ENCODE measurements around the gene ZNF804A.

ZNF804A gene

GRCh38 chr2:184598316-184599053 is at the start of gene ZNF804A:
Gene ZNF804A, plus strand, starts transcription at chr2:184598529. Its CDS starts 431 bp downstream, at chr2:184598960.
- no peak for DNase-seq (ENCODE audit: low read depth)

- no peak for DNase-seq (ENCODE audit: low read depth)
Measured at GRCh38 chr2:184549153-184549552, 49.2 kb upstream of the ZNF804A start.

GRCh38 chr2:184551626-184552025 is 46.7 kb upstream of the ZNF804A start:
- no peak for DNase-seq (ENCODE audit: low read depth)

- no peak for DNase-seq (ENCODE audit: low read depth)
Measured at GRCh38 chr2:184554736-184555135, 43.6 kb upstream of the ZNF804A start.

GRCh38 chr2:184555352-184555751 is 43.0 kb upstream of the ZNF804A start:
- no peak for DNase-seq (ENCODE audit: low read depth)

GRCh38 chr2:184556639-184557038 is 41.7 kb upstream of the ZNF804A start:
- DNase-seq (ENCODE audit: low read depth), result no peak

GRCh38 chr2:184558713-184559464 is 39.4 kb upstream of the ZNF804A start:
- DNase-seq (ENCODE audit: low read depth), result no peak

DNA sequence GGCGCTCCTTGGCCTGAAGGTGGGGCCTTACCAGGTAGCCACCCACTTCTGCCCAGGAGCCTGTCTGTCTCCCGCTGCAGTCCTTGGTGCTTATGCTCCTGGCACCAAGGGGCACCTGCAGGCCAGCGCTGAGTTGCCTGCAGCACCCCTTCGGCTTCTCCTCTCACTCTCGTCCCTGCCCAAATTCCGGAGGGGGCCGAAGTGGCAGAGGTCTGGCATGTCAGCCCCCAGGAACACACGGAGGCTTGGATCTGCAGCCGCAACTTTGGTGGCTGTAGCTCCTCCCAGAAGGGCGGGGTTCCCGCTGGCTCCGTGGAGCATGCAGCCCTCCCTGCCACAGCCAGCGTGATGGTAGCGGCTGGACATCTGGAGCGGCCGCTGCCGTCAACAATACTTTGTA is 37.7 kb upstream of the ZNF804A start:
- no peak for DNase-seq (ENCODE audit: low read depth)

DNA sequence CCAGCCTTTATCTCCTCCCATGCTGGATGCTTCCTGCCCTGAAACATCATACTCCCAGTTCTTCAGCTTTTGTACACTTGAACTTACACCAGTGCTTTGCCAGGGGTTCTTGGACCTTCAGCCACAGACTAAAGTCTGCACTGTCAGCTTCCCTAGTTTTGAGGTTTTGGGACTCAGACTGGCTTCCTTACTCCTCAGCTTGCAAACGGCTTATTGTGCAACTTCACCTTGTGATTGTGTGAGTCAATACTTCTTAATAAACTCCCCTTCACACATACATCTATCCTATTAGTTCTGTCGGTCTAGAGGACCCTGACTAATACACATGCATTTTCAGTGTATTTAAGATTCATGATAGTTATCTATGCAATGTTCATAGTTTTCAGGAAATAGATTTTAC is 35.8 kb upstream of the ZNF804A start:
- no peak for DNase-seq (ENCODE audit: low read depth)

- DNase-seq (ENCODE audit: low read depth), result no peak
Measured at GRCh38 chr2:184564092-184564491, 34.2 kb upstream of the ZNF804A start.

DNA sequence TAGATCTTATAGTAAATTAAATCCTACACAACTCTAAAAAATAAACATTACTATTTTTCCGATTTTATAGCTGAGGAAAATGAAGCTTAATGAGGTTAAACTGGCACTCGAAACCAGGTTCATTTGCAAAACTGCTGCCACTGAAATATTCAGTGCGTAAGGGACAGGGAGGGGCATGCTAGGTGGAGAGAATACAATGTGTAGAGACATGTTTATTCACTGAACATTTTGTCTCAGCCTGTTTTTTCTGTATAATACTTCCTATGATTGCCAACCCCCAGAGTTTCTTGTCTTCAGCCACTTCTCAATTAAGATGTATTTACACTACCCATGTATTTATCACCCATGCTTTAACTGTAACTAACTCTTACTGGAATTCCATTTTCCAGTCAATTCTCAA is 31.6 kb upstream of the ZNF804A start:
- no peak for DNase-seq (ENCODE audit: low read depth)

DNA sequence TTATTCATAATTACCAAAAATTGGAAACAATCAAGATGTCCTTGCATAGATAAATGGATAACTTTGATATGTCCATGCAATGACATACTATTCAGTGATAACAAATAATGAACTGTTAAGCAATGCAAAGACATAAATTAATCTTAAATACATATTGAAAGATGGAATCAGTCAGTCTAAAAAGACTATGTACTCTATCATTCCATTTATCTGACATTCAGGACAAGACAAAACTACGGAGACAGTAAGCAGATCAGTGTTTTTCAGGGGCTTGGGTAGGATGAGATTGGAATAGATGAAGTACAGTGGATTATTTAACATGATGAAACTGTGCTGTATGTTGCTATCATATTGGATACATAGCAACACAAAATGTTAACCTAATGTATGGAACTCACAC is 21.3 kb upstream of the ZNF804A start:
- DNase-seq (ENCODE audit: low read depth), result no peak

DNA sequence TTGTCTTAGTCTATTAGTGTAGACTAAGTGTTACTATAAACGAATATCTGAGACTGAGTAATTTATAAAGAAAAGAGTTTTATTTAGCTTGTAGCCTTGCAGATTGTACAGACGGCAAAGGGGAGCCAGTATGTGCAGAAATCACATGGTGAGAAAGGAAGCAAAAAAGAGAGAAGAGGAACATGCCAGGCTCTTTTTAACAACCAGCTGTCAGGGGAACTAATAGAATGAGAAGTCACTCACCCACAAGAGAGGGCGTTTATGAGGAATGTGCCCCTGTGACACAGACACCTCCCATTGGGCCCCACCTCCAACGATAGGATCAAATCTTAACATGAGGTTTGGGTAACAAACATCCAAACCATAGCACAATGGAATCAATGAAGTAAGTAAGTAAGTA is 20.6 kb upstream of the ZNF804A start:
- no peak for DNase-seq (ENCODE audit: low read depth)

DNA sequence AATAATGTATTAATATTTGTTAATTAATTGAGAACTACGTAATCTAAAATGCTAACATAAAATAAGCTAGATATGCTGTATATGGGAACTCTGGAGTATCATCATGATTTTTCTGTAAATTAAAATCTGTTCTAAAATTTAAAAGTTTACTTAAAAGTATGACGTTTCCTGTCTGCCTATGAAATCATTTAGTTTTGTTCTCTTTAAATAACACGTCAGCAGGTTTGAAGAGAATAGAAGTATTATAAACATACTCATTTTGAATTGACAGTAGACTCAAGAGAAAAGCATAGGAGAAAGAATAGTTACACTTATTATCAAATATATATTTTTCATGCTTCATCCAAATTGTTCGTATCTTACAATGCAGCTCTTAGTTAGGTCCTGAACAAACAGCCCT is 19.1 kb upstream of the ZNF804A start:
- no peak for DNase-seq (ENCODE audit: low read depth)

- DNase-seq (ENCODE audit: low read depth), result no peak
Measured at GRCh38 chr2:184581391-184581790, 16.9 kb upstream of the ZNF804A start.

DNA sequence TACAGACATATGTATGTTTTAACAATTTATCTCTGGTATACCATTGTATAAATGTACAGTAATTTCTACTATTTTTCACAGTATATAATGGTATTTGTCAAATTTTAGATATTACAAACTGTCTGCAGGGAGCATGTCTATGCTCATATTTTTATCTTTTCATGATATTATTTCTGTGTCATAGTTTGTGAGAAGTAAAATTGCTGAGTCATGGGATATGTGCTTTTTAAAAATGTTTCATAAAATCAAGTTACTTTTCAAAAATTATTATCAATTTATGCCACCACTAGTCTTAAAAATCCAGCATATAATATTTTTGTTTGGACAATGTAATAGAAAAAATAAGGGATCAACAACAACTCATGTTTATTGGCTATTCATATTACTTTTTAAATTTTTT is 9.1 kb upstream of the ZNF804A start:
- no peak for DNase-seq (ENCODE audit: low read depth)

DNA sequence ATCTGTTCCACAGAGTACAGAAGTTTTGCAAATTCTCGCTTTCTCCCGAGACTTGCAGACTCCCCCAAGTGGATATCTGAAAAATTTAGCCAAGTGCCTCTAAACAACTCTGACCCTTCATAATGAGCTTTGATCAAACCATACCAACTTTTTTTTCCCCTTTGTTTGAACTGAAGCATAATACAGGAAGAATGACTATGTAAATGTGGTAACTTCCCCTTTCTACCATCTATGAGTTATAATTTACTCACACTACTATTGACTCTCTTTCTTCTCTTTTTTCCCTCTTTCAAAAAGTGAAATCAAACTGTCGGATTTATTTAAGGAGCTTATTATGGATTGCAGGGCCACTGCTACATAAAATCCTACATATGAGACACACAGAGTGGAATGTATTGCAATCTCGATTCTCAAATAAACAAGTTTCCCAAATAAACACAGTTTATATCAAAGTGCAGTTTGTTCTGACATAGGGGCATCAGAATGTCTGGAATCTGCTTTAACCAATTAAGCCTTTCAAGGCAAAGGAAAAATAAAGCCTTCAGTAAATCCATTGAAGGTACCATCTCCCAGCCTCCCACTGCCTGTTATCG is 1.4 kb upstream of the ZNF804A start:
- DNase-seq (ENCODE audit: low read depth), result no peak

DNA sequence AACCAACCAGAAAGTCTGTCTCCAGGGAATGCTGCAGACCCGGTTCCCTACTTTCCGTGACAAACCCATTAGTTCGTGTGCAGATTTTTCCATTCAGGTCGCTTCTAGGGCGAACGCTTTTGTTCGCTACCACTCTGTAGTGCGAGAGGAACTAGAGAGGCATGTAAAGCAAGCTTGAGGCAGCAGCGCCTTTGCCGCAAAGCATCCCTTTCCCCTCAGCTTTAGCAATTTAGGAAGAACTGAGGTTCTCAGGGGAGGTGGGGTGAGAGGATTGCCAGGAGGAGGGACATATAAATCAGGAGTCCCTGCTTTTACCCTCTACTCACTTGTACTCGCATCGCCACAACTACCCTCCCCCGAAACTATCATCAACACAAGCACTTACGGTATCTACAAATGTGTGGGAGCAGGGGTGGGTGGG is 748 bp upstream of the ZNF804A start:
- DNase-seq (ENCODE audit: low read depth), result no peak

DNA sequence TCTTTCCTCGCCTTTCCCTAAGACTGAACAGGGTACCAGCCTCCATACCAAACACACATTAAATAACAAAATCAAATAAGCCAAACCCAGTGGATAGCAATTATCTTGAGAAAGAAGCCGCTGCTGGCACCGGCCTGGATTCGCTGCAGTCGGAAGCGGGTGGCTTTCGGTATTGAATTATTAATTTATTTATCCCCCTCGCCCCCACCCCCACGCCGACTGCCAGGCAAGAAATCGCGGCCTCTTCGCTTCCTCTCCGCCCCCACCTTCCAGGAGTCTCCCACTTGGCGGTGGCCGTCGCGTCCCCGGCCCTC is 370 bp upstream of the ZNF804A start:
- DNase-seq (ENCODE audit: low read depth), result no peak

DNA sequence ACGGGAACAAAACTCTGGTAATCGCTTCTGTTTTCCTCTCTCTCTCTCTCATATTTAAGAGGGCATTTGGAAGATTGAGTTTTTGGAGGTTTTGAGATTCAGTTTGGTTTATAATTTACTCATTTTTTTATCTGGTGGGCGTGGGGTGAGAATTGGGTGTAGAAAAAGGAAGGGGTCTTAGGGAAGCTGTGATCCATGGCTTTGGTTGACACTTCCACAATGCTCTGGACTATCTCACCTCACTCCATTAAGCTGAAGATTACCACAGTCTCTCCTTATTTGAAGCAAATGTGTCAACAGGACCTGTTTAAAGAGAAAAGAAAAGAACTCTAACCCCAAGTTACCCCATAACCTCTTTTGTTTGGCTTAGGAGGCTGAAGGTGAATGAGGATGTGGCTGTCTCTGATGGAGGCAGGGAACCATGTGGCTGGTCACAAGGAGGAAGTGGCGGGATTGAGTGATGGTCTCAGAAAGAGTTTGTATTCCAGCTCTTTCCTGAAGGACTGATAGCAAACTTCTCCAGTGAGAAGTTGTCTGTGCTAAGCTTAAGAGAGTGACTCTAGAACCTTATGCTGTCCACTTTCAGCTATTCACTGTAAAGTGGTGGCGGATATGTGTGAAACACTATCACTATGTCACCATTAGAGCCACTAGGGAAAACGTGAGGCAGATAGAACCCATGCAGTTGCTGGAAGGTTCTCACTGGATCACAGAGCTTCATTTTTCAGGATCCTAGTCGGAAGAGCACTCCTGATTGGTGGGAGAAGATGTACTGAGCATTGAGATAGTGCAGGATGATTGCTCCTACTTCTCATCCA is 934 bp downstream of the ZNF804A start:
- no peak for DNase-seq (ENCODE audit: low read depth)

GRCh38 chr2:184599872-184600222 is 1.5 kb downstream of the ZNF804A start:
- no peak for DNase-seq (ENCODE audit: low read depth)

- no peak for DNase-seq (ENCODE audit: low read depth)
Measured at GRCh38 chr2:184602734-184603133, 4.4 kb downstream of the ZNF804A start.

DNA sequence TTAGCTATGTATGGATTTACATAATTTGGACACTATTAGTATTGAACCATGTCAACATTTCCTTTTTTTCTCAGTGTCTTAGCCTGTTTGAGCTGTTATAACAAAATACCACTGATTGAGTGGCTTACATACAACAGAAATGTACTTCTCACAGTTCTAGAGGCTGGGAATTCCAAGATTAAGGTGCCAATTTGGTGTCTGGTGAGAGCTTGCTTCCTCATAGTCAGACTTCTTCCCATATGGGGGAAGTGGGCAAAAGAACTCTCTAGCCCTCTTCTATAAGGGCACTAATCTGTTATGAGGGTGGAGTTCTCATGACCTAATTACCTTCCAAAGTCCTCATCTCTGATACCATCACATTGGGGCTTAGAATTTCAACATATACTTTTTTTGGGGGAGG is 12.6 kb downstream of the ZNF804A start:
- no peak for DNase-seq (ENCODE audit: low read depth)
